Pulmonary artery endothelial cell (primary cell): ENCODE results near the gene TNF. TPM values are rescaled to one million over a fixed set of nuclear protein-coding genes. Genes with fewer than 3 reads are reported as not detected.

Experiments
- DNase-seq: peaks from one replicate; pipeline ENCODE4 v3.0.0-alpha.2; 2011; ENCODE audit warnings: low read depth, low spot score
- total RNA-seq: library from RNA; depleted of rRNA; stranded (reverse); fragments of >200 nt; gene quantifications from 2 replicates; pipeline ENCODE4 v1.2.3, GENCODE V29; 2014

Gene TNF
- total RNA-seq, 1 donor from 2014 or later, result not detected

DNA sequence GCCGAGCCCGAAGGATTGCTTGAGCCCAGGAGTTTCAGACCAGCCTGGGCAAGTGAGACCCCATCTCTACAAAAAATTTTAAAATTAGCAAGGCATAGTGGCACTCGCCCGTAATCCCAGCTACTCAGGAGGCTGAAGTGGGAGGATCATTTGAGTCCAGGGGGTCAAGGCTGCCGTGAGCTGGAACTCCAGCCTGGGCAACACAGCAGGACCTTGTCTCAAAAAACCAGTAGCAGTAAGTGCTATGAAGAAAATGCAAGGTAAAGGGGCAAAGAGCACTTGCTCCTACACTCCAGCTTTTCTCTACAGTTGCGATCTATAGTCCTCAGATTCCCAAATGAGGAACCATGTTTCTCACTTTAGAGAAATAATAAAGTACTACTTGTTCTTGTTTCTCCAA, 31.7 kb upstream of the TNF start:
- DNase-seq, result no peak

DNA sequence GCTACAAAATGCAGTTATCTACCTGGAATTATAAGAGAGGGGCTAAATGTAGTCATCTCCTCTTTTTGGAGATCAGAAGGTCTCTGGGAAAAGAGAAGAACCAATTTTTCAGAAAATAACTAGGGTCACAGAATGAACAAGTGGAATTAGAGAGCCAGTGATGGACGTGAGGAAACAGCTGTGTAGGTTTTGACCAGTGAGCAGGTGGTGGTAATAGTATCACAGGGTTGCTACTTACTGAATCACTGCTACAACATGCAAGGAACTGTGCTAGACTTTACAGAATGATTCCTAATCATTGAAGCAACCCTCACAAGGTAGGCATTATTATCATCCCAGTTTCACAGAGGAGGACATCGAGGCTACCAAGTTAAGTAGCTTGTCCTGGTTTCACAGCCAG, 30.7 kb upstream of the TNF start:
- no peak for DNase-seq

DNA sequence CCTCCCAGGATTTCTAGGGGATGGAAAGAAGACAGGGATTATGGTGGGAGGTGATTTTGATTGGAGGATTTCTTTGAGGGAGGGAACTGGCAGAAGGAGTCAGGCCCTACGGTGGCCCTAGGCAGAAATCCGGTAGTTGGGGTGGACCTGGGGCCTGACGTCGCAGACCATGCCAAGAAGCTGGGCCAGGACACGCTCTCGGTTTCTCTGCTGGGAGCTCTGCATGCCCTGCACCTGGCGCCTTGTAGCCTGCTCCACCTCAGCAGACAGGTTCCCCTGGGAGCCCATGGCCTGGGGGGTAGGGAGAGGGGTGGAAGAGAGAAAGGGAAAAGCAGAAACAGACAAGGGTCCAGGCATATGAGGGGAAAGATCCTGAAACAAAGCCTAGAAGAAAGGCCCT, 30.1 kb upstream of the TNF start:
- no peak for DNase-seq

DNA sequence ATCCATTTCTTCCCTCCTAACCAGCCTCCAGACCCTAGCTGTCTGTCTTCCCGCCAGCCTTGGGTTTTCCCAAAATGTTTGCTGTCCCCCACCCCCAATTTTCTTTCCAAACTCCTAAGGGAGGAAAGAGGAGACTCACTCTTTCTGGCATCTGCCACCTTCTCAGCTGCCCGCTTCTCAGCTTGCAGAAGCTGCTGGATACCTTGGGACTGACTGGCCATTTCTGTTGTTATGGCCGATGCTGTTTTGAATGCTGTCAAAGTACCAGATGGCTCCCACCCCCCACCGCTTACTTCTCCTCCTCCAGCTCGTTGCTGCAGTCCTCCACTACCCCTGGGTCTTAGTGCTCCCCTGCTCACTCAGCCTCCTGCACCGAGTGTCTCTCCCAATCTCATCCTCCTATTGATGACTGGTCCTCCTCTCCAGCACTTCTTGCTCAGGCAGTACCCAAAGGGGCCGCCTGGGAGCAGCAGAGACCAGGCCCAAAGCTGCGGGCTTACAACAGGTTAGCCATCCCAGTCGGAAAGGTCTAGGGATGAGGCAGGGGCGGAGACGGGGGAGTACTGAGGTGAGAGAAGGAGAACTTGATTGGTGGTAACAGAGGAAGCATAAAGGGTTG, 28.9 kb upstream of the TNF start, which contains the start of gene ATP6V1G2:
ATP6V1G2 (minus strand) TSS at position 270 of the 619 bp plus-strand sequence; CDS start at position 221, 49 bp downstream.
- peak; percentile 72 for DNase-seq

DNA sequence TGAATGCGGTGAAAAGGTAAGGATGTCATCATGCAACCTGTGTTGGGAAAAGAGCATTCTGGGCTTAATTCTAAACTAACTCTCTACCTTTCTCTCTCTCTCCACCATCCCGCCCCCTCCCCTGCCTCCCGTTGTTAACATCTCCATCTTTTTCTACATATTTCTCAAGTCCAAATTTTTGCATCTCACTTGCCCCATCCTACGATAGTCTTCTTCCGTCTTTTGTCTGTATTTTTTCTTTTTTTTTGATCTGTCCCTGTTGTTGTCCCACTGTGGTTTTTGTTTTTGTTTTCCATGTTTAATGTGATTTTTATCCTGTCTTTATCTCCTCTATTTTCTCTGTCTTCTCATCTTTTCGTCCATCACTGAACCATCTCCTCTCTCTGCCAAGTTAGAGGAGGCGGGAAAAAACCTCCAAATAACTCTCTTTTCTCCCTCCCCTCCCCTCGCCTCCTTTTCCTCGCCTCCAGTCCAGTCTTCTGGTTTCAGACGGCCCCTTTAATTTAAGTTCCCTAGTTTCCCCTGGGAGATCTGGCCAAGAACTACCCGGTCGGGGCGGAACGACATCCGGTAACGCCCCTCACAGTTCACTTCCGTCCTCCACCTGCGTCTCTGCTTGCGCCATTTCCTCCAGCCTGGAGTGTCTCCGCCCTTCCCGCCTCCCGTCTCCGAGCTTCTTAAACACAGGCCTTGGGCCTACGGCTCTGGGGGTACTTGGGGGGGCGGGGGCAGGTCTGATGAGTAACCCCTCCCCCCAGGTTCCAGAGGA, 28.2 kb upstream of the TNF start, which contains the start of gene NFKBIL1:
NFKBIL1 (plus strand) TSS at position 651 of the 769 bp plus-strand sequence; CDS start at position 738, 87 bp downstream.
- DNase-seq, result peak; percentile 91

DNA sequence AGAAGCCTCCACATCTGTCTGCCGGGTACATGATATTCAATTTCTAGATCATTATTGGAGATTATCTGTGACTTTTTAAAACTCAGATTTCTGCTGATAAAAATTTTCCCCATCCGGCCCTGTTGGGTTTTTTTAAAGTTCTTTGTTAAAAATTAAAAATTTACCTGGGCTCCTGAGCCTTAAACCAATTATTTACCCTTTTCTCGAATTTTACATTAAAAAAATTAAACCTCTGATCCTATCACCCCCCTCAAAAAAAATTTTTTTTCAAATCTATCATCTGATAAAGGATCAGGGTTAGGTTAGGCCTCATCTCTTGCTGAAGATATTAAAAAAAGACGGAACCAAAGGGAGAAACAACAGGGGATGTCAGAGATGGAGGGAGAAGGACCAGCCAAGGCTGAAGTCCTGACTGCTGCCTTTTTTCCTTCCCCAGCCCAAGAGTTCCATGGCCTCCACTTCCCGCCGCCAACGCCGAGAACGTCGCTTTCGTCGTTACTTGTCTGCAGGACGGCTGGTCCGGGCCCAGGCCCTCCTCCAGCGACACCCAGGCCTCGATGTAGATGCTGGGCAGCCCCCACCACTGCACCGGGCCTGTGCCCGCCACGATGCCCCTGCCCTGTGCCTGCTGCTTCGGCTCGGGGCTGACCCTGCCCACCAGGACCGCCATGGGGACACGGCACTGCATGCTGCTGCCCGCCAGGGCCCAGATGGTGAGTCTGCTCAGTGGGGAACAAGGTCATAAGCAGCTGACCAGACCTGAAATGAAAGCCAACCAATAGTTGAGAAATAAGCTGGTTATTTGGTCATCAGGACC, 27.4 kb upstream of the TNF start:
- DNase-seq, result no peak

DNA sequence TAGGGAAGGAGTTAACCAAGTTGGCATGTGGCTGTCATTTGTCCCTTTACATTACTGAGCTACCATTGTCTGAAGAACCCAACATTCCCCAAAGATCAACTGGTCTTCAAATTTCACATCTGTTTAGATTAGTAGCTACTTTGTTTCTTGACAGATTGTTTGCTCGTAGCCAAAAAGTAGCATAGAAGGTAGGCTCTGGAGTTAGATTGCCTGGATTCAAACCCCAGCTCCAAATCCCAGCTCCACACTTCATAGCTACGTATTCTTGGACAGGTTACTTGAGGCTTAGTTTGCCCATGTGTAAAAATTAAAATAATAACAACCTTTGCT, 26.9 kb upstream of the TNF start:
- no peak for DNase-seq

DNA sequence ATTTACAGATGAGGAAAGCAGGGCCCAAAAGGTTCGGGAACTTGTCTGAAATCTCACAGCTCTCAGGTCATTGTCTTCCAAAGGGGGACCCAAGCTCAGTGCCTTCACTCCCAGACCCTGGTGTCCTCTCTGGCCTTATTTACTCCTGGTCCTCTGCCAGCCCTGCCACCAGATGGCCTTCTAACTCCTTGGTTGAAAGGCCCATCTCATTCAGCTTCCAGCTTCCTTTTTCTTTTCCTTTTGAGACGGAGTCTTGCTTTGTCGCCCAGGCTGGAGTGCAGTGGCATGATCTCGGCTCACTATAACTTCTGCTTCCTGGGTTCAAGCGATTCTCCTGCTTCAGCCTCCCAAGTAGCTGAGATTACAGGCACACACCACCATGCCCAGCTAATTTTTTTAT, 24.0 kb upstream of the TNF start:
- peak; percentile 66 for DNase-seq

DNA sequence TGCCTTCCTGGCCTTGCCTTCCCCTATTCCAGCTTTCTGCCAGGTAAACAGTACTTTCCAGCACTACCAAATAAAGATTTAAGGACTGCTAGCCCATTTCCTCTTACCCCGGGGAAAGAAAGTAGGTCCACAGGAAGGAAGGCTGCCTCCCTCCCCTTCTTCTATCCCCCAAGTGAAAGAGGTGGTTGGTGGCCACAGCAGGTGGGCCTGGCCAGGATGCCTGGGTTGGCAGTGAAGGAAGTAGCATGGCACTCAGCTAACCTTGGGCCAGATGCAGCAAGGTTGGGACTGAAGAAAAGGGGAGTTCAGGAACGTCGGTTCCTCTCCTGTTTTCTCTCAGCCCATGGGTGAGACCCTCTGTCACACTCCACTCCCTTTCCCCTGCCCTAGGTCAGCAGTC, 19.1 kb upstream of the TNF start:
- no peak for DNase-seq

DNA sequence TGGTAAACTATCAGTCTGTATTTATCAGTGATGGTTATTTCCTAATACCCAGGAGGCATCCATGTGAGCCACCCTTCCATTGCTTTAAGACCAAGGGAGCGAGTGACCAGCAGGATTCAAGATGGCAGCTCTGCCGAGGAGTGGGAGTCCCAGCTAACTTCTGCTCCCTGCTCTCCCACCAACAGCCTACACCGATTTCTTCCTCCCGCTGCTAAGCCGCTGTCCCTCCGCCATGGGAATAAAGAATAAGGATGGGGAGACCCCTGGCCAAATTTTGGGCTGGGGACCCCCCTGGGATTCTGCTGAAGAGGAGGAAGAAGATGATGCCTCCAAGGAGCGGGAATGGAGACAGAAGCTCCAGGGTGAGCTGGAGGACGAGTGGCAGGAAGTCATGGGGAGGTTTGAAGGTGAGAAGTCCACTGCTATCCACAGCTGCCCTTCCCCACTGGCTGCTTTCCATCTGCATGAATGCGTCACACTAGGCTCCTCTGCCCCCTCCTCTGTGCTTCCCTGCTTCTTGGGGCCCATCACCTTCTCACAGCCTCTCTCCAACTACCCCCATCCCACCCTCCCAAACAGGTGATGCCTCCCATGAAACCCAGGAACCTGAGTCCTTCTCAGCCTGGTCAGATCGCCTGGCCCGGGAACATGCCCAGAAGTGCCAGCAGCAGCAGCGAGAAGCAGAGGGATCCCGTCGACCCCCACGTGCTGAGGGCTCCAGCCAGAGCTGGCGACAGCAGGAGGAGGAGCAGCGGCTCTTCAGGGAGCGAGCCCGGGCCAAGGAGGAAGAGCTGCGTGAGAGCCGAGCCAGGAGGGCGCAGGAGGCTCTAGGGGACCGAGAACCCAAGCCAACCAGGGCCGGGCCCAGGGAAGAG, 17.7 kb upstream of the TNF start:
- no peak for DNase-seq

DNA sequence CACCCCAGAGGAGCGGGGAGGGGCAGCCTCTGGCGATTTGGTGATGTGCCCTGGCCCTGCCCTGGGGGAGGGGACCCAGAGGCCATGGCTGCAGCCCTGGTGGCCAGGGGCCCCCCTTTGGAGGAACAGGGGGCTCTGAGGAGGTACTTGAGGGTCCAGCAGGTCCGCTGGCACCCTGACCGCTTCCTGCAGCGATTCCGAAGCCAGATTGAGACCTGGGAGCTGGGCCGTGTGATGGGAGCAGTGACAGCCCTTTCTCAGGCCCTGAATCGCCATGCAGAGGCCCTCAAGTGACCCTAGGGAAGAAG, 17.1 kb upstream of the TNF start:
- DNase-seq, result no peak

DNA sequence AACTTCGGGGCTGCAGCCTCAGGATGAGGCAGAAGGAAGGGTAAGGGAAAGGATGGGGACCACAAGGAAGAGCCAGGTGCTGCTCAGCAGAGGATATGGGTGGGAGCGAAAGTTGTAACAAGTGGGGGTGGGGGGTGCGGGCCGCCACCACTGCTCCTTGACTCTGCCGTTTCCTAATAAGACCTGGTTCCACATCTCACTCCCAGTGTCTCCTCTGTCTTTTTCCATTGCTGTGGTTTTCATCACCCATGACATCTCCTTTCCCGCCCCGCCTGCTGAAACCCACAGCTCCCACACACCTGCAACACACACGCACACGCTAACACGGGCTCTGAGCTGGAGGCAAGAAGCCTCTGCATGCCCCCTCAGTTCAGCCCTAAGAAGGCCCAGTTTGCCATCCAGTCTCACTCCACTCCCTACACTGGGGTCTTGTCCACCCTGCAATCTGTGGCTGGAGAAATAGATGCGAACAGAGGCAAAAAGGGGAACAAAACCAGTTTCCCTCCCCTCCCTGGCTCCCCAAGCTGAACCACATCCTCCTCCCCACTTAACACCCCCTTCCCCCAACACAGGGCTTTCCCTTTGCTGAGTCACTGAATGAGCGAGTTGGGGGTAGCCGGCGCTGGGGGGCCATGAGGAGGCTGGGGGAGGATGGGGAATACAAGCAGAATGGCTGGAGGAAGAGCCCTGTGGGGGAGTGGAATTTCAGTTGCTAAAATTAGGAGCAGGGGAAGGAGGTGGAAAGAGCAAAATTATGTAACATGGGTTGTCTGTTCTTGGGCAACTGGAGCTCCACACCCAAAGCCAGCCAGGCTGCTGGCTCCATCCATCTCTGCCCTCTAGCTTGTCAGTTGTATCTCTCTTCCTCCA, 16.5 kb upstream of the TNF start:
- no peak for DNase-seq

DNA sequence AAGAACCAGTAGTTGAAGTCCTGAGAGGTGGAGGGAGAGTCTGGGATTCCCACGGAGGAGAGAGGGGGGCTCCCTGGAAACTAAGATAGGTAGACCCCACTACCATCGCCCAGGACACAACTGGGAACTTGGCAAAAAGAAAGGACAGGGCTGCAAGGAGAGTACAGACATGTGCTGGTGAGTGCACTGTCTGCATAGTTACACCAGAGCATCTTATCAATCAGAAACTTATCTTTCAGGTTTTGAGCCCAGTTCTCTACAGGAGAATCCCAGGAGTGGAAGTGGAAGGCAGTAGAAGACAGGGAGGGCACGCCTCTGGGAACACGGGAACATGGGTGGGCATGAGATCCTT, 15.8 kb upstream of the TNF start:
- no peak for DNase-seq

DNA sequence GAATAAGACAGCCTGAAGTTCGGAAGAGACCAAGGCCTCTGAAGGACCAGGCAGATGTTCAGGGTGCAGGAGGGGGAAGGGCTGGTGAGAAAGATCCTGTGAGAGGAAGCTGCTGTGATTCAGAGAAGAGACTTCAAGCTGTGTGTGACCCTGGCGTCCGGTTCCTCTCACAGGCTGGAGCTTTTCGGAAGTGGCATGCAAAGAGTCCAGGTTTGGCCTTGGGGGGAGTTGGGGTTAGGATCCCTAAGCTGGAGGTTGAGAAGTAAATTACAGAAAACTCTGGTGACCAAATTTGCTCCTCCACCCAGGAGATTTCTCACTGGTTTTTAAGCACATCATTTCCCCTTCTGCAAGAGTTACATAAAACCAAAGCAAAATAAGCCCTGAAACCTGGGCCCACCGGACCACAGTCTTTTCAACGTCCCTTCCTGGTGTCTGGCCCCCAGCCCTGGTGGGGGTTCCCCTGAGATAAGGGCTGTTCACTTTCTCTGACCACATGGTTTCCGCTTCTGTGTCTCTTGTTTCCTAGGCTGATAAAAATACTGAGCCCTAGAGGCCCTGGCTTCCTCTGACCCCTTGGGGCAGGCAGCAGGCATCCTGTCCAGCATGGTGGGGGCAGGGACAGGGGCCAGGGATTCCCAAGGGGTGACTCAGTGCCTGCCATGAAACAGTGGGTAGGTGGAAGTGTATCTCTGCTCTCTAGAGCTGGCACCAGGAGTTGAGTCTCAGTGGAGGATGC, 15.2 kb upstream of the TNF start:
- DNase-seq, result peak; percentile 99

DNA sequence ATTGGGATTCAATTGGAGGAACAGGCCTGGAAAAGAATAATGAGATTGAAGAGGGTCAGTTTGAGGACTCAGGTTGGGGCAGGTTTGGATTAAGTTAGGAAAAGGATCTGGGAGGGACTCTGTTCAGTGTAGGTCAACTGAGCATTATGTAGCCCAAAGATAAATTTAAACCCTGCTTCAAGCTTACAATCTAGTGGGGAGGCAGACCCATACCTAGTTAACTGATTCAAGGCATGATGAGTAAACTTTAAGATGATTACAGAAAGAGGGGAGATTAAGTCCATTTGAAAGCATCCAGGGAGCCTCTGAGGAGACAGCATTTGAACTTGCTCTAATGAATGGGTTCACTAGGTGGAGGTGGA, 14.7 kb upstream of the TNF start:
- no peak for DNase-seq

DNA sequence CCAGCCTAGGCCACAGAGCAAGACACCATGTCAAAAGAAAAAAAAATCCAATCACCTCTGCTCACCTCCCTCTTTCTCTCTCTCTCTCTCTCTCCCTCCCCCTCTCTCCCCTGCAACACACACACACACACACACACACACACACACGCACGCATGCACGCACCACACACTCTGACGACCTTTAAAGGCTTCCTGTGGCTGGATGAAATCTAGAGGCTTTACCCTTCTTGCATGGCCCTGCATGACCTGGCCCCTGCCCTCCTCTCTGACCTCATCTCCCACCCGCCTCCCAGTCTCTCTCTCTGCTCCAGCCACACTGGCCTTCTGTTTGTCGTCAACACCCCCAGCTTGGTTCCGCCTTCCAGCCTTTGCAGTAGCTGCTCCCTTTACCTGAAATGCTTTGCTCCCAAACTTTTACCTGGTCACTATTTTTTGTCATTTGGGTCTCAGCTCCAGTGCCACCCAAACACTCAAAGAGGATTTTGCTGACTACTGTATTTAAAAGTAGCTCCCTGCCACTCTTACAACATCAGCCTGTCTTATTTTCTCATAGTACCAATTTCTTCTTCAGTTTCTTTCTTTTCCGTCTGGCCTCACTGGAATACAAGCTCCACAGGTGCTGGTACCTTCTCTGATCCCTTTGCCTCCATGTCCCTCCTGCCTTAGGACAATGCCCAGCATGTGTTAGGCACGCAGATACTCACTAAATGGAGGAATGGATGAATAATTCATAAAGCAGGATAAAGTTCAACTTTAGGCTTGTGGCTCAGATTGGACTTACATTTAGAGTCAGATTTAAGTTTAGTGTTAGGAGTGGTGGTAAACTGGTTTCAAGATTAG, 7.6 kb upstream of the TNF start:
- no peak for DNase-seq

DNA sequence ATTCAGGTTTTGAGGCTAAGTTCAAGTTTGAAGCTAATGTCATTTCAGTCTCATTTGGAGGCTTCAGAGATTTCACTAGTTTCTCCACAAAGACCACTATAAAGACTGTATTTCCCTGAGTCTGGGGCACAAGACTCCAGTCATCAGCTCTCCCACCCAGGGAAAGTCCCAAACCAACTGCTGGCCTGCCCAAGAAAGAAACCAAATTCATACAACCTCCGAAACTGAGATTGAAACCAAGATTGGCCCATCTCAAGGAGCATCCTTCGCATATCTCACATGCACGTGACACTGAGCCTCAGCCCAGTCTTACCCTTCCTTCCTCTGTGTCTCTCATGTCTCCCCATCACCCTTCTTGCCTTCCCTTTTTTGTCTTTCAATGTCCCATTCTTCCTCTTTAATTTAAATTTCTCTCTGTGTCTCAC, 6.8 kb upstream of the TNF start:
- no peak for DNase-seq

DNA sequence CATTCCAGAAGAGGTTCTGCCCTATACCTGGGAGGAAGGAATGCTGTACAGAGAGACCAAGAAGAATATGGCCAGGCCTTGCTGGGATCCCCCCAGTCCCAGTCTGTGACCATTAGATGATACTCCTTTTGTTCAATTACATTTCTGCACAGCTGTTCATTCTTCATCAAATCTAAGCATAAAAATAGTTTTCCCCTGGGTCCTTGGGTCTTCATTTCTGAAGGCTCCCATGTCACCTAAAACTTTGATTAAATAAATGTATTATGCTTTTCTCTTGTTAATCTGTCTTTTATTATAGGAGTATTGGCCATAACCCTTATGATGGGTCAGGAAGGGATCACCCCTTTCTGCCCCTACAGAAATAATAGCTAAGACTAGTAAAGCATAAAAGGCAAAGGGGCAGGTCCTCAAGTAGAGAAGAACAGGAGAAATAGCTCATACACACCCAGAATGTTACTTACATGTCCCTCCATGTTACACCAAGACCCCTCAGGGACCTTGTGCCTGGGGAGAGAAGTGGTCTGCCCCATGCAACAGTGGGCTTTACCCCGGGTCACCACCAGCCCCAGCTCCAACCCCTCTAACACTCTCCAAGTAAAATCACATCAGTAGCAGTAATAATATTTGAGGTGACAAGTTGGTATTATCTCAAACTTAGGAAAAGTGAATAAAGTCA, 5.4 kb upstream of the TNF start:
- DNase-seq, result no peak
